ENCODE measurements around the gene IL20RA. TPM values are rescaled to one million over a fixed set of nuclear protein-coding genes. Genes with fewer than 3 reads are reported as not detected.

Gene IL20RA
- polyA plus RNA-seq, 1 of the 3 experiments (the other 2 are of a cell fraction) = 0.10 TPM

- H3K4me2 ChIP-seq = no peak overlapping the region
- CTCF ChIA-PET = interaction anchor here (1.2 to 1.4 kb wide), 2 partner anchors 12 to 20 kb away, joined by 4 to 6 read pairs; no protein-coding TSS in a partner anchor
- 58% methylated on average over 3 of the region's 3 CpGs for WGBS (ENCODE audit: low lambda C conversion rate)
Measured at GRCh38 chr6:137056121-137056880, 11.5 kb upstream of the IL20RA start.

GRCh38 chr6:137051790-137052472, 7.2 kb upstream of the IL20RA start:
- Histone ChIP-seq H3K27me3 (ENCODE audit: insufficient read depth) (no peaks in the 10 kb centered on the region), H3K36me3 (replicated peaks in 1 of 2; ENCODE audit: control insufficient read depth in 1 of 2, insufficient read depth in 2 of 2, low read length in 1 of 2) (no peaks in the 10 kb centered on the region), H4K20me1 (ENCODE audit: insufficient read depth) (no peaks in the 10 kb centered on the region), H3K27ac (ENCODE audit: low read depth in 2 of 2, low read length in 1 of 2) (no peak overlapping the region), H3K4me1 (ENCODE audit: control insufficient read depth in 1 of 2, insufficient read depth in 2 of 2, low read depth in 1 of 2, low read length in 1 of 2) (no peaks in the 10 kb centered on the region), H3K79me2 (ENCODE audit: insufficient read depth) (no peaks in the 10 kb centered on the region), H2AFZ (ENCODE audit: low read depth) (no peak overlapping the region), H3K9me2 (no peaks in the 10 kb centered on the region), H3K4me3 (ENCODE audit: low read depth in 2 of 2, low read length in 1 of 2) (no peak overlapping the region), H3K9me3 (no peaks in the 10 kb centered on the region), H3K9ac (no peak overlapping the region), H3K4me2 (no peak overlapping the region), H3F3A (replicated peaks; ENCODE audit: insufficient read depth) (no peaks in the 10 kb centered on the region)
- 37% methylated on average over 3 of the region's 3 CpGs for WGBS (ENCODE audit: low lambda C conversion rate)
- ChIA-PET POLR2A (no interaction called here), CTCF (no interaction called here)
- DNase-seq = no peak
- no peak for TF ChIP-seq RXRA (IDR thresholded peaks at IDR 0.05; ENCODE audit: borderline replicate concordance, low read depth)
- TF ChIP-seq SMC3 (IDR thresholded peaks at IDR 0.05; ENCODE audit: low read depth, low read length) = no peak
- no peak for TF ChIP-seq FOSL2 (IDR thresholded peaks at IDR 0.05; ENCODE audit: borderline replicate concordance, low read depth)
- no peak for TF ChIP-seq EZH2phosphoT487 (IDR thresholded peaks at IDR 0.05; ENCODE audit: borderline replicate concordance, low read depth)
- TF ChIP-seq IRF3 (IDR thresholded peaks at IDR 0.05; ENCODE audit: low read depth, low read length) = no peak
- no peak for TF ChIP-seq MXI1 (IDR thresholded peaks at IDR 0.05; ENCODE audit: low read depth, low read length)
- TF ChIP-seq JUND (IDR thresholded peaks at IDR 0.05) = no peak
- no peak for TF ChIP-seq MAX (IDR thresholded peaks at IDR 0.05; ENCODE audit: low read depth)
- no peak for TF ChIP-seq GABPA (IDR thresholded peaks at IDR 0.05; ENCODE audit: low read depth)

More at GRCh38 chr6:137056121-137056880, 11.5 kb upstream of the IL20RA start:
- Histone ChIP-seq H3K4me3 (ENCODE audit: low read depth in 2 of 2, low read length in 1 of 2) (no peak overlapping the region), H3K9me3 (no peaks in the 10 kb centered on the region), H2AFZ (ENCODE audit: low read depth) (no peak overlapping the region), H3K9ac (no peak overlapping the region), H3F3A (replicated peaks; ENCODE audit: insufficient read depth) (no peaks in the 10 kb centered on the region), H3K79me2 (ENCODE audit: insufficient read depth) (no peaks in the 10 kb centered on the region), H3K36me3 (replicated peaks in 1 of 2; ENCODE audit: control insufficient read depth in 1 of 2, insufficient read depth in 2 of 2, low read length in 1 of 2) (no peaks in the 10 kb centered on the region), H3K9me2 (no peaks in the 10 kb centered on the region), H3K27ac (ENCODE audit: low read depth in 2 of 2, low read length in 1 of 2) (no peak overlapping the region), H3K4me1 (ENCODE audit: control insufficient read depth in 1 of 2, insufficient read depth in 2 of 2, low read depth in 1 of 2, low read length in 1 of 2) (no peaks in the 10 kb centered on the region), H4K20me1 (ENCODE audit: insufficient read depth) (no peaks in the 10 kb centered on the region), H3K27me3 (ENCODE audit: insufficient read depth) (no peaks in the 10 kb centered on the region)
- no peak for TF ChIP-seq ELF1 (IDR thresholded peaks at IDR 0.05)
- no peak for TF ChIP-seq TEAD4 (IDR thresholded peaks at IDR 0.05; ENCODE audit: borderline replicate concordance, insufficient read depth)
- TF ChIP-seq MEF2A (IDR thresholded peaks at IDR 0.05; ENCODE audit: borderline replicate concordance, low read depth) = no peak
- TF ChIP-seq YY1 (IDR thresholded peaks at IDR 0.05; ENCODE audit: low read depth) = no peak
- POLR2A ChIA-PET = no interaction called here
- DNase-seq = no peak

All from SK-N-SH (cell line).